Cardiac muscle cell (in vitro differentiated cells and primary cell): ENCODE measurements around the gene CHAT. TPM values are rescaled to one million over a fixed set of nuclear protein-coding genes. Genes with fewer than 3 reads are reported as not detected.

Experiments used
- DNase-seq, 2 donors: peaks; one replicate each; pipeline versions ENCODE4 v3.0.0 to v3.0.0-alpha.2; 2010 to 2017; ENCODE audit warnings: low read depth in 1 of 2, low spot score in 1 of 2
- H3K27ac ChIP-seq: fragments of 200-600 bp; sonication (generic); 2 replicates; pipeline ENCODE4 v1.5.1; 2016
- H3K27me3 ChIP-seq: fragments of 200-600 bp; sonication (generic); 2 replicates; pipeline ENCODE4 v1.6.0; 2016; ENCODE audit warnings: control low read depth
- H3K36me3 ChIP-seq: fragments of 200-600 bp; sonication (generic); 2 replicates; pipeline ENCODE4 v1.5.1; 2016; ENCODE audit warnings: control low read depth
- H3K4me1 ChIP-seq: fragments of 200-600 bp; sonication (generic); 2 replicates; pipeline ENCODE4 v1.8.1; 2017; ENCODE audit warnings: low read depth, mild to moderate bottlenecking, mixed run types
- H3K4me3 ChIP-seq: fragments of 200-600 bp; sonication (generic); 2 replicates; pipeline ENCODE4 v1.5.1; 2016; ENCODE audit warnings: mild to moderate bottlenecking
- H3K9me3 ChIP-seq: fragments of 200-600 bp; sonication (generic); 2 replicates; pipeline ENCODE4 v1.5.1; 2017; ENCODE audit warnings: low read depth, mild to moderate bottlenecking, control low read depth
- polyA plus RNA-seq: library from polyadenylated mRNA; unstranded; fragments of >200 nt; fragmentation: Nextera tagmentation; extraction: Ambion mirVana; gene quantifications from 2 replicates; pipeline ENCODE4 v1.2.1, GENCODE V29; 2016
- total RNA-seq: library from RNA; depleted of rRNA; stranded (reverse); fragments of >200 nt; gene quantifications from 2 replicates; pipeline ENCODE4 v1.2.3, GENCODE V29; 2016
- TF ChIP-seq, protein P1 (sequence below): IDR thresholded peaks from 2 replicates; pipeline ENCODE4 v1.5.1; 2012; ENCODE audit warnings: low read depth, mild to moderate bottlenecking, low read length

CHAT gene
- total and polyA plus RNA-seq, 2 experiments from 2014 or later = not detected

DNA sequence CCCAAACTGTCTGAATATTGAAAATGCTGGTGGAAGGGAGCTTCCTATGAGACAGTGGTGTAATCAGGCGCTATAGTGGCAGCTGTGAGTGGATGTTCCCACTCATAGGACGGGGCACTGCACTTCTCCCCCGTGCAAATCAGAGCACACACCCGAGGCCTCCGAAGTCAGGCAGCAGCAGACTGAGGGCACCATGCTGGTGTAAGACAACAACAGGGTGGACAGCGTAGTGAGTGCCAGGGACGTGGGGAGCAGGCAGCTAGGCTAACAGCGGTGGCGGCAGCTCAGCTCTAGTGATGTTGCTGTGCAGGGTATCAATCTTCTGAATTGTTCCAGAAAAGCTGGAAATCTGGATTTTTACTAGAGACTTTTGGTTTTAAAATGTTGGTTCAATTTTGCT is 84.8 kb downstream of the CHAT start:
- DNase-seq = no peak
- no peaks in the 10 kb centered on the region for H3K4me1 ChIP-seq

DNA sequence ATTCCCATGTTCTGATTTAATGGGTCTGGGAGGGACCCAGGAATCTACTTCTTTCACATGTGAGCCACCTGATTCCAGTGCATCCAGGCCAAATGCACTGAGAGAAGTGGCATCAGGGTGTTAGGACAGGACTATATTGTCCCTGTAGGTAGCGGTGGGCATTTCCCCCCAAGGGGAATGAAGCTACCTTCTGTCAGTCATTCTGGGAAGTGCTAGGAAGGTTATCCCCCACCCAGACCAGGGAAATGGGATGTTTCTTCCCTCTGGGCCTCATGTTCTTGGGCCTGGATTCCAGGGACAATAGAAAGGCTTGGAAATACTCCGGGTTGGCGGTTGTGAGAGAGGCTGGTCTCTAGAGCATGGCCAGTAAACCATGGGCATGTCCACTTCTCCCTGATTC is 86.4 kb downstream of the CHAT start:
- Histone ChIP-seq H3K27me3 (peaks cover 30% of the 10 kb centered on the region), H3K9me3 (no peaks in the 10 kb centered on the region)
- no peak for DNase-seq

More for the DNA sequence above, 84.8 kb downstream of the CHAT start:
- Histone ChIP-seq H3K36me3 (no peaks in the 10 kb centered on the region), H3K9me3 (no peaks in the 10 kb centered on the region), H3K4me3 (no peak overlapping the region), H3K27me3 (peaks cover 45% of the 10 kb centered on the region), H3K27ac (no peak overlapping the region)
- TF ChIP-seq, protein P1, sequence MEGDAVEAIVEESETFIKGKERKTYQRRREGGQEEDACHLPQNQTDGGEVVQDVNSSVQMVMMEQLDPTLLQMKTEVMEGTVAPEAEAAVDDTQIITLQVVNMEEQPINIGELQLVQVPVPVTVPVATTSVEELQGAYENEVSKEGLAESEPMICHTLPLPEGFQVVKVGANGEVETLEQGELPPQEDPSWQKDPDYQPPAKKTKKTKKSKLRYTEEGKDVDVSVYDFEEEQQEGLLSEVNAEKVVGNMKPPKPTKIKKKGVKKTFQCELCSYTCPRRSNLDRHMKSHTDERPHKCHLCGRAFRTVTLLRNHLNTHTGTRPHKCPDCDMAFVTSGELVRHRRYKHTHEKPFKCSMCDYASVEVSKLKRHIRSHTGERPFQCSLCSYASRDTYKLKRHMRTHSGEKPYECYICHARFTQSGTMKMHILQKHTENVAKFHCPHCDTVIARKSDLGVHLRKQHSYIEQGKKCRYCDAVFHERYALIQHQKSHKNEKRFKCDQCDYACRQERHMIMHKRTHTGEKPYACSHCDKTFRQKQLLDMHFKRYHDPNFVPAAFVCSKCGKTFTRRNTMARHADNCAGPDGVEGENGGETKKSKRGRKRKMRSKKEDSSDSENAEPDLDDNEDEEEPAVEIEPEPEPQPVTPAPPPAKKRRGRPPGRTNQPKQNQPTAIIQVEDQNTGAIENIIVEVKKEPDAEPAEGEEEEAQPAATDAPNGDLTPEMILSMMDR = no peak

DNA sequence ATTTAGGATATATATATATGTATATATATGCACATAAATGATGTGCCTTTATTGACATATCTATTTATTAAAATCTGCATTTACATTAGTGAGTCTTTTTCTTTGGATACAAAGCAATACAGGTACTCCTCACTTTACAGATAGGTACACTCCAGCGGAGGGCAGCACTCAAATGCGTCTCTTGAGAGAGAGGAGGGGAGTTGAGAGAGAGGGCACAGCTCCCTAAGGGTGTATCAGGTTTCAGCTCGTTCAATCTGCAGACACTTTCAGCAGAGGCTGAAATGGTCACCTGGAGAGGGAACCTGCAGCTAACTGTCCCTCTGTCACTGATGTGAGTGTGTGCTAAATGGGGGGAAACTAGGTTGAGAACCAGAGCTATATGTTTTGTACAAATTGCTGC is 87.2 kb downstream of the CHAT start:
- Histone ChIP-seq H3K36me3 (no peaks in the 10 kb centered on the region), H3K9me3 (no peaks in the 10 kb centered on the region), H3K27ac (no peak overlapping the region), H3K4me1 (no peaks in the 10 kb centered on the region), H3K27me3 (peaks cover 22% of the 10 kb centered on the region), H3K4me3 (no peak overlapping the region)
- DNase-seq = peak in 1 of 2 donors; percentile 61
- TF ChIP-seq, protein P1 = no peak

More for the DNA sequence above, 86.4 kb downstream of the CHAT start:
- Histone ChIP-seq H3K36me3 (no peaks in the 10 kb centered on the region), H3K4me1 (no peaks in the 10 kb centered on the region), H3K27ac (no peak overlapping the region), H3K4me3 (no peak overlapping the region)
- TF ChIP-seq, protein P1 = no peak

DNA sequence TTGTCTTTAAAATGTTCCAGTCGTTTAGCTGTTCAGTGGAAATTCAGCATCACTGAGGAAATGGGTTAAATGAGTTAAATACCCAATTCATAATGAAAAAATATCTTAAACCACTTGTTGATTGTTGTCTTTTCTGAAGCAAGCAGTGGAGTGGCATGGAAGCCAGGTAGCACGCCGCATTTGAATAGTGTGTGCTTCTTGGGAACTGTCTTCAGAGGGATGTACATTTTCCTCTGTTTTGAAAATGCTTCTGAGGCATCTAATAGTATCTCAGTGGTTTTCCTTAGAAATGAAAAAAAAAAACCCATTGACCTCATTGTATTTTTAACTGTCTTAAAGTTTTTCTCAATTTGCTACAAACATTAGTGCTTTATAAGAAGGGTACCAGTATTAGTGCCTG is 93.7 kb downstream of the CHAT start:
- no peak for DNase-seq
- Histone ChIP-seq H3K4me3 (no peak overlapping the region), H3K27me3 (no peaks in the 10 kb centered on the region), H3K27ac (no peak overlapping the region), H3K4me1 (no peaks in the 10 kb centered on the region), H3K36me3 (no peaks in the 10 kb centered on the region), H3K9me3 (no peaks in the 10 kb centered on the region)
- TF ChIP-seq, protein P1 = no peak

DNA sequence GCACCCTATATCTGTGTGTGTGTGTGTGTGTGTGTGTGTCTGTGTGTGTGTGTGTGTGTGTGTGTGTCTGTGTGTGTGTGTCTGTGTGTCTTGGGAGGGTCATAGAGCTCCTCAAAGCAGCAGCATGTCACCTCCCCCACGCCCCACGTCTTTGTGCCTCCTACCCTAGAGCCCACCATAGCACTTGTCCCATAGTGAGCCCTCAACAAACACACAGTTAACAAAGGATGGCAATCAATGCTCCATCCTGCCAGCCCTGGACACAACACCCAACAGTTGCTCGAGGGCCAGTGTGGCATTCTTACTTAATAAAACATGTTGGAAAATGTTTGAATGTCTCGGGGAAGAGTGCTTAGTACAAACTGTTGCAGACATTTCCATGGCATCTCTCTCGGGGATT is 96.1 kb downstream of the CHAT start:
- Histone ChIP-seq H3K27ac (no peak overlapping the region), H3K9me3 (no peaks in the 10 kb centered on the region), H3K27me3 (no peaks in the 10 kb centered on the region), H3K36me3 (no peaks in the 10 kb centered on the region), H3K4me1 (no peaks in the 10 kb centered on the region), H3K4me3 (no peak overlapping the region)
- no peak for DNase-seq
- TF ChIP-seq, protein P1 = no peak

DNA sequence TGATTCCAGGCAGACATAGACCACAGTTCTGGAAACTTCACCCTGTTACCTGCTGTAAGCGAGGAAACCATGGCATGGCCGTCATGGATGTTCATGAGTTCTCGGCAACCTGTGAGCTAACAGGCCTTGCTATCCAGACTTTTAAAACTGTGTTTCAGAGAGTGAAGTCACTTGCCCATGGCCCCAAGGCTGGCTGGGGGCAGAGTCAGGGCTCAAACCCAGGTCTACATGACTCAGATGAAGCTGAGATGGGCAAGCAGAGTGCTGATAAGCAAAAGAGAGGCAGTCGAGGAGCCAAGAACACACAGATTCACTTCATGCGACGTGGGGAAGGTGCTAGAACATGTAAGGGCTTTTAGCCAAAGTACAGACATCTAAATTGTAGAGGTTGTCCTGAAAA is 97.1 kb downstream of the CHAT start:
- DNase-seq = no peak
- TF ChIP-seq, protein P1 = no peak
- H3K27me3 ChIP-seq = no peaks in the 10 kb centered on the region
- no peaks in the 10 kb centered on the region for H3K36me3 ChIP-seq
- no peaks in the 10 kb centered on the region for H3K9me3 ChIP-seq
- H3K4me3 ChIP-seq = no peak overlapping the region
- no peak overlapping the region for H3K27ac ChIP-seq
- no peaks in the 10 kb centered on the region for H3K4me1 ChIP-seq
